LNCaP clone FGC (cell line): ENCODE results near the gene EIF5A.
"Not testable (repeated sequence)": the region's sequence is repeated elsewhere in the genome, so short reads cannot be mapped to it uniquely, and the experiment has no call there.

Experiments used
- DNase-seq: peaks from one replicate; pipeline ENCODE4 v3.0.0-alpha.2; 2011; ENCODE audit warnings: low read depth
- H3K4me3 ChIP-seq: 2 replicates; pipeline ENCODE4 v1.5.1; 2011; ENCODE audit warnings: mild to moderate bottlenecking, low read depth, low read length, control low read depth
- TF ChIP-seq, protein P1 (sequence below): IDR thresholded peaks from 2 replicates; pipeline ENCODE4 v1.5.1; 2012; ENCODE audit warnings: mild to moderate bottlenecking; ENCODE audit not compliant: control insufficient read depth, insufficient read depth; ENCODE audit errors: extremely low read depth

The EIF5A gene

DNA sequence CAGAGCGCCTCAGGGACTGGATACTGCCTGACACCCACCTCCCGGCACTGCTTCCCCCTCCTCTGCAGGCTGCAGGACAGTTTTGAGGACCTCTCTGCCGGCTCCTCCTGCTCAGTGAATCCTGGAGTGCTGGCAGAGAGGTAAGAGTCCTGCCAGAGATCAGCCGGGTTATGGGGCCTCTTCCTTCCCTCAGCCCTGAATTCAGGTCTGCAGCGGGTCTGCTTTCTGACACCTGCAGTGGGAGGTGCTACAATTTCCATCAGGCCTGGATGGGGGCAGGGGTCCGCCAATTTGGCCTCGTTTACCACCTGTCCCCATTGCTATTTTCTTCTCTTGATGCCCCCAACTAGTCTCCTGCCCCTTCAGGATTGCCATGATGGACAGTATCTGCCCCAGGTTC lies 24.7 kb downstream of the EIF5A start:
- no peak overlapping the region for H3K4me3 ChIP-seq
- TF ChIP-seq, protein P1, sequence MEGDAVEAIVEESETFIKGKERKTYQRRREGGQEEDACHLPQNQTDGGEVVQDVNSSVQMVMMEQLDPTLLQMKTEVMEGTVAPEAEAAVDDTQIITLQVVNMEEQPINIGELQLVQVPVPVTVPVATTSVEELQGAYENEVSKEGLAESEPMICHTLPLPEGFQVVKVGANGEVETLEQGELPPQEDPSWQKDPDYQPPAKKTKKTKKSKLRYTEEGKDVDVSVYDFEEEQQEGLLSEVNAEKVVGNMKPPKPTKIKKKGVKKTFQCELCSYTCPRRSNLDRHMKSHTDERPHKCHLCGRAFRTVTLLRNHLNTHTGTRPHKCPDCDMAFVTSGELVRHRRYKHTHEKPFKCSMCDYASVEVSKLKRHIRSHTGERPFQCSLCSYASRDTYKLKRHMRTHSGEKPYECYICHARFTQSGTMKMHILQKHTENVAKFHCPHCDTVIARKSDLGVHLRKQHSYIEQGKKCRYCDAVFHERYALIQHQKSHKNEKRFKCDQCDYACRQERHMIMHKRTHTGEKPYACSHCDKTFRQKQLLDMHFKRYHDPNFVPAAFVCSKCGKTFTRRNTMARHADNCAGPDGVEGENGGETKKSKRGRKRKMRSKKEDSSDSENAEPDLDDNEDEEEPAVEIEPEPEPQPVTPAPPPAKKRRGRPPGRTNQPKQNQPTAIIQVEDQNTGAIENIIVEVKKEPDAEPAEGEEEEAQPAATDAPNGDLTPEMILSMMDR, result no peak
- no peak for DNase-seq

DNA sequence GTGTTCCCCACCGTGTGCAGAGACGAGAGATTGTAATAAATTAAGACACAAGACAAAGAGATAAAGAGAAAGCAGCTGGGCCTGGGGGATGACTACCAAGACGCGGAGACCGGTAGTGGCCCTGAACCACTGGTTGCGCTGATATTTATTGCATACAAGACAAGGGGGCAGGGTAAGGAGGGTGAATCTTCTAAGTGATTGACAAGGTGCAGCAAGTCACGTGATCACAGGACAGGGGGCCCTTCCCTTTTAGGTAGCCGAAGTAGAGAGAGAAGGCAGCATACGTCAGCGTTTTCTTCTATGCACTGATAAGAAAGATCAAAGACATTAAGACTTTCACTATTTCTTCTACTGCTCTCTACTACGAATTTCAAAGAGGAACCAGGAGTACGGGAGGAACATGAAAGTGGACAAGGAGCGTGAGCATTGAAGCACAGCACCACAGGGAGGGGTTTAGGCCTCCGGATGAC lies 25.2 kb downstream of the EIF5A start:
- not testable (repeated sequence) for DNase-seq, H3K4me3 ChIP-seq

DNA sequence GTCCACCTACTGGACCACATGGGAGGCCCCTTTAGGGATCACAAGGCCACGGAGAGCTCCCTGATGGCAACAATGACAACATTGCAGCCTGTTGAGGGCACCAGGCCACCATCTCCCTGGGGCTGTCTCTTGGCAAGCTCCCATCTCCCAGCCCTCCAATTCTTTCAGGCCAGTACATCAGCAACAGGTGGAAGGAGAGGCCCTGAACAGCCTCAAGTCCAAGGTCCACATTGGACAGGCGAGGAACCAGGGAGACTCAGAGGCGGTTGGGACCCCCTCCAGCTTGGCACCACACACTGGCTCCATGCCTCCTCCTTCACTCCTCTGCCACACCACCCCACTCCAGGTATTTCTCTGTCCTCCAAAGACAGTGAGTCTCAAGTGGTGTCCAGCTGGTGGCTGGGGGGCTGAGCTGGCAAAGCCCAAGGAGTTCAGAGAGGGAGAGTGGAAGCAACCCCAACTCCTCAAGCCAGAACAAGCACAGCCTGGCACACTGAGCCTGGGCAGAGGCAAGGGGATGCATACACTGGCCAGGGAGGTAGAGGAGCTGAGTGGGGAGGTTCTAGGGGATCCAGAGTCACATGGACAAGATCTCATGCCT lies 27.6 kb downstream of the EIF5A start:
- no peak for DNase-seq
- TF ChIP-seq, protein P1, result no peak
- H3K4me3 ChIP-seq, result no peak overlapping the region

DNA sequence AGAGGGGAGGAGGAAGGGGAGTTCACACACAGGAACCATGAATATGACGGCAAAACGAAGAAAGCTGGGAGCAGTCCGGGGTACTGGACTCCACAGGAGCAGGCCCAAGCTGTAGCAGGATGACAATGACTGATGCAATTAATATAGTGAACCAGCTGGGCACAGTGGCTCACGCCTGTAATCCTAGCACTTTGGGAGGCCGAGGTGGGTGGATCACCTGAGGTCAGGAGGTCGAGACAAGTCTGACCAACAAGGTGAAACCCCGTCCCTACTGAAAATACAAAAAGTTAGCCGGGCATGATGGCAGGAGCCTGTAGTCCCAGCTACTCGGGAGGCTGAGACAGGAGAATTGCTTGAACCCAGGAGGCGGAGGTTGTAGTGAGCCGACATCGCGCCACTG lies 28.3 kb downstream of the EIF5A start:
- not testable (repeated sequence) for DNase-seq, H3K4me3 ChIP-seq

DNA sequence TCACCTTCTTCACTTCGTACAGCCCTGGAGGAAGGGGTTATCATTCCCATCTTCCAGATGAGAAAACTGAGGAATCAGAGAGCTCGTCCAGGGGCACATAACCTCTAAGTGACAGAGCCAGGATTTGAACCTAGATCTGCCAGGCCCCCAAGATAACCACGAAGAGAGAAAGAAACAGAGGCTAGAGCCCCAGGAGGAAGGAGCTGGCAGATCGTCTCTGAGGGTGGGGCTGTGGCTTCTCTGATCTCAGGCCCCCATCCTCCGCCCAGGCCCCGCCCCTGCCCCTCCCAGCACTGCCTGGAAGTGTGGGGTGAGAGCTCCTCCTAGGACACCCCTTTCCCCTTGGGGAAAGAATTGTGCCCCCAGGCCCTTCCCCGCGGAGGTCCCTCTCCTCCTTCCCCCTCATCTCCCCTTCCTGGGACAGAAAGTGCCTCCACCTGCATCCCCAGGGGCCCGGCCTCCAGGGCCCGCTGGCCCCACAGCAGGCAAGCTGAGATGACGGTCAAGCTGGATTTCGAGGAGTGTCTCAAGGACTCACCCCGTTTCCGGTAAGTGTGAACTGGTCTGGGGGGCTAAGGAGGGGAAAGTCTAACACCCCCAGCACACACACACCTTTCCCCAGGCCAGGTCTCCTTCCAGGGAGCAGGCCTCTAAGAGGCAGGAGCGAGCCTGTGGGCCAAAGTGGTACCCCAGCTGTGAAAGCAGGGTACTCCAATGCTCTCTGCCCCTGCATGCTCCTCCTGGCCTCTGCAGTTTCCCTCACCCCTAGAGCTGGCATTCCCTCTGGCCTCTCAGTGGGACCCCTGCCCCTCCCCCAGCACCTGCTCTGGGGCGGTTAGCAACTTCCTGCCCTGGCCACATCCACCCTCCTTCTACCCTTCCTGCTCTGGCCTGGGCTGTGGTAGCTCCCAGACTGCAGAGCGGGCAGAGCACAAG lies 29.1 kb downstream of the EIF5A start, which contains the start of gene ACAP1:
TSS of gene ACAP1 (plus strand) at position 290 of the 936 bp plus-strand sequence. CDS start at position 496, 206 bp downstream.
- TF ChIP-seq, protein P1, result no peak
- H3K4me3 ChIP-seq, result no peak within 1 kb of the TSS
- no peak for DNase-seq

DNA sequence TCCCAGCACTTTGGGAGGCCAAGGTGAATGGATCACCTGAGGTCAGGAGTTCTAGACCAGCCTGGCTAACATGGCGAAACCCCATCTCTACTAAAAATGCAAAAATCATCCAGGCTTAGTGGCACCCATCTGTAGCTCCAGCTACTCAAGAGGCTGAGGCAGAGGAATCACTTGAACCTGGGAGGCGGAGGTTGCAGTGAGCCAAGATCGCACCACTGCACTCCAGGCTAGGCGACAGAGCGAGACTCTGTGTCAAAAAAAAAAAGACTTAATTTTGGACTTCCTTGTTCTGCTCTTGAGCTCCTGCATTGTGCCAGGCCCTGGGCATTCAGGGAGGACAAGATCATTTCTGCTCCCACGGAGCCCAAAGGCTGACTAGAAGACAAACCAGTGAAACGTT lies 30.2 kb downstream of the EIF5A start:
- not testable (repeated sequence) for H3K4me3 ChIP-seq, DNase-seq

DNA sequence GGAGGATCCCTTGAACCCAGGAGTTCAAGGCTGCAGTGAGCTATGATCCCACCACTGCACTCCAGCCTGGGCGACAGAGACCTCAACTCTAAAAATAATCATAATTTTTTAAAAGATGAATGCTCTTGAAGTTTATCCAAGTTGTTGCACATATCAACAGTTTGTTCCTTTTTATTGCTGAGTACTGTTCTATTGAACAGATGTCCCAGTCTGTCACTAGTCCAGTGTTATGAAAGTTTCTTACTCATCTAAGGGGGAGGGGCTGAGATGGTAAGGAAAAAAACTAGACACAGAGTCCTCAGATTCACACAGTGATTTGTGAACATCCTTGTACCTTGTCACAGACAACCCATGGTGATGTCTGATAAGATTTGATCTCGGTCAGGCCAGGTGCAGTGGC lies 32.8 kb downstream of the EIF5A start:
- no peak overlapping the region for H3K4me3 ChIP-seq
- TF ChIP-seq, protein P1, result no peak
- no peak for DNase-seq

DNA sequence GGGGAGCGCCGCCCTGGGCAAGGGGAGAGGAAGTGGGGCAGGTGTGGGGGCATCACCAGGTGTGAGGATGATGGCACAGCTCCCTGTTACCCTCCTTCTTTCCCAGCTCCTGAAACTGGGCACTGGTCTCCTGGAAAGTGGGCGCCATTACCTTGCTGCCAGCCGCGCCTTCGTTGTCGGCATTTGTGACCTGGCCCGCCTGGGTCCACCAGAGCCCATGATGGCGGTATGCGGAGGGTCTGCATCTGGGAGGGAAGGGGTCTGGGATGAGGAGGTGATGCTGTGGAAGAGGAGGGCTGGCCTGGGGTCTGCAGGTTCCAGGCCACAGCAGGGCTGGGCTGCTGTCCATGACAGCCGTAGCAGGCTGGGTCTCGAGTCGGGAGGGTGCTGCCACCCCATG lies 34.4 kb downstream of the EIF5A start:
- DNase-seq, result no peak
- TF ChIP-seq, protein P1, result no peak
- no peak overlapping the region for H3K4me3 ChIP-seq
